NCI-H1417 (cell line): ENCODE results near the gene MRTFA.
A peak's percentile ranks its signal among the peaks of the same experiment; 100 is the strongest.
"Not testable (repeated sequence)": the region's sequence is repeated elsewhere in the genome, so short reads cannot be mapped to it uniquely, and the experiment has no call there.

ENCODE experiments used
- DNase-seq, 3 experiments: peaks; one replicate each; lab custom pipeline; 2025; lab: John Stamatoyannopoulos, UW

MRTFA gene

GRCh38 chr22:40521046-40521445 lies 115.5 kb downstream of the MRTFA start:
- no peak for DNase-seq

GRCh38 chr22:40520562-40520961 lies 116.0 kb downstream of the MRTFA start:
- no peak for DNase-seq

- no peak for DNase-seq
These were observed 116.6 kb downstream of the MRTFA start for GRCh38 chr22:40519948-40520331.

- no peak for DNase-seq
These were observed 117.1 kb downstream of the MRTFA start for GRCh38 chr22:40519284-40519947.

GRCh38 chr22:40518840-40519239 lies 117.7 kb downstream of the MRTFA start:
- DNase-seq = no peak

GRCh38 chr22:40517631-40518030 lies 118.9 kb downstream of the MRTFA start:
- DNase-seq = no peak

GRCh38 chr22:40516416-40516815 lies 120.1 kb downstream of the MRTFA start:
- DNase-seq = no peak

GRCh38 chr22:40512426-40513136 lies 123.9 kb downstream of the MRTFA start:
- DNase-seq = peak in 1 of 3 experiments; percentile 16

- no peak for DNase-seq
These were observed 124.9 kb downstream of the MRTFA start for GRCh38 chr22:40511604-40512003.

- no peak for DNase-seq
These were observed 125.7 kb downstream of the MRTFA start for GRCh38 chr22:40510631-40511364.

- no peak for DNase-seq
These were observed 127.0 kb downstream of the MRTFA start for GRCh38 chr22:40509401-40510134.

GRCh38 chr22:40508046-40508445 lies 128.5 kb downstream of the MRTFA start:
- DNase-seq = peak in 1 of 3 experiments; percentile 17

- no peak for DNase-seq
These were observed 129.0 kb downstream of the MRTFA start for GRCh38 chr22:40507491-40507890.

GRCh38 chr22:40506762-40507161 lies 129.8 kb downstream of the MRTFA start:
- DNase-seq = no peak

- no peak for DNase-seq
These were observed 132.0 kb downstream of the MRTFA start for GRCh38 chr22:40504285-40505249.

GRCh38 chr22:40502919-40503318 lies 133.6 kb downstream of the MRTFA start:
- no peak for DNase-seq

- not testable (repeated sequence) for DNase-seq
These were observed 136.1 kb downstream of the MRTFA start for GRCh38 chr22:40500465-40500786.

GRCh38 chr22:40499209-40499623 lies 137.3 kb downstream of the MRTFA start:
- DNase-seq = no peak

GRCh38 chr22:40498420-40499208 lies 137.9 kb downstream of the MRTFA start:
- DNase-seq = peak in 2 of 3 experiments; percentile 0 to 2

- DNase-seq = no peak
These were observed 143.1 kb downstream of the MRTFA start for GRCh38 chr22:40493441-40493840.
